ENCODE measurements around the gene TMPRSS2.

GRCh38 chr21:41419921-41420862 lies 87.8 kb downstream of the TMPRSS2 start:
- TF ChIP-seq POLR2A (IDR thresholded peaks at IDR 0.05) (no peak), CTCF (IDR thresholded peaks at IDR 0.05) (no peak)
